HL-60 (cell line): Measurements from ENCODE around the gene CTBP2.

Source experiments
- CTCF ChIP-seq: IDR thresholded peaks from one replicate; pipeline ENCODE4 v1.5.1; 2011; ENCODE audit warnings: low read length, control low read depth, inconsistent platforms; ENCODE audit not compliant: insufficient read depth
- GABPA ChIP-seq: IDR thresholded peaks from 2 replicates; pipeline ENCODE4 v1.6.1; 2012; ENCODE audit warnings: low read depth
- POLR2AphosphoS5 ChIP-seq: IDR thresholded peaks from 2 replicates; pipeline ENCODE4 v1.6.1; 2012; ENCODE audit warnings: low read depth
- TF ChIP-seq, protein P1 (sequence below): IDR thresholded peaks from 2 replicates; pipeline ENCODE4 v1.6.1; 2012; ENCODE audit warnings: low read depth; ENCODE audit not compliant: insufficient replicate concordance

- TF ChIP-seq, protein P1, sequence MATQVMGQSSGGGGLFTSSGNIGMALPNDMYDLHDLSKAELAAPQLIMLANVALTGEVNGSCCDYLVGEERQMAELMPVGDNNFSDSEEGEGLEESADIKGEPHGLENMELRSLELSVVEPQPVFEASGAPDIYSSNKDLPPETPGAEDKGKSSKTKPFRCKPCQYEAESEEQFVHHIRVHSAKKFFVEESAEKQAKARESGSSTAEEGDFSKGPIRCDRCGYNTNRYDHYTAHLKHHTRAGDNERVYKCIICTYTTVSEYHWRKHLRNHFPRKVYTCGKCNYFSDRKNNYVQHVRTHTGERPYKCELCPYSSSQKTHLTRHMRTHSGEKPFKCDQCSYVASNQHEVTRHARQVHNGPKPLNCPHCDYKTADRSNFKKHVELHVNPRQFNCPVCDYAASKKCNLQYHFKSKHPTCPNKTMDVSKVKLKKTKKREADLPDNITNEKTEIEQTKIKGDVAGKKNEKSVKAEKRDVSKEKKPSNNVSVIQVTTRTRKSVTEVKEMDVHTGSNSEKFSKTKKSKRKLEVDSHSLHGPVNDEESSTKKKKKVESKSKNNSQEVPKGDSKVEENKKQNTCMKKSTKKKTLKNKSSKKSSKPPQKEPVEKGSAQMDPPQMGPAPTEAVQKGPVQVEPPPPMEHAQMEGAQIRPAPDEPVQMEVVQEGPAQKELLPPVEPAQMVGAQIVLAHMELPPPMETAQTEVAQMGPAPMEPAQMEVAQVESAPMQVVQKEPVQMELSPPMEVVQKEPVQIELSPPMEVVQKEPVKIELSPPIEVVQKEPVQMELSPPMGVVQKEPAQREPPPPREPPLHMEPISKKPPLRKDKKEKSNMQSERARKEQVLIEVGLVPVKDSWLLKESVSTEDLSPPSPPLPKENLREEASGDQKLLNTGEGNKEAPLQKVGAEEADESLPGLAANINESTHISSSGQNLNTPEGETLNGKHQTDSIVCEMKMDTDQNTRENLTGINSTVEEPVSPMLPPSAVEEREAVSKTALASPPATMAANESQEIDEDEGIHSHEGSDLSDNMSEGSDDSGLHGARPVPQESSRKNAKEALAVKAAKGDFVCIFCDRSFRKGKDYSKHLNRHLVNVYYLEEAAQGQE = no peak
- TF ChIP-seq CTCF (no peak), POLR2AphosphoS5 (no peak), GABPA (no peak)
Observed at GRCh38 chr10:125153703-125154490, 6.5 kb downstream of the CTBP2 start.
